Stimulated activated CD8-positive, alpha-beta memory T cell treated with anti-CD3 and anti-CD28 coated beads, Interleukin-7, amount 100 ng/mL, for 24 hours (primary cell): ENCODE data around the gene IFI30.
A peak's percentile ranks its signal among the peaks of the same experiment; 100 is the strongest.

Experiments
- DNase-seq: peaks from one replicate; pipeline ENCODE4 v3.0.0-alpha.2; 2020; ENCODE audit warnings: low read depth

The IFI30 gene

GRCh38 chr19:18171605-18172327, 1.8 kb upstream of the IFI30 start:
- no peak for DNase-seq

GRCh38 chr19:18172331-18173053, 1.1 kb upstream of the IFI30 start:
- no peak for DNase-seq

GRCh38 chr19:18173054-18173571, 500 bp upstream of the IFI30 start:
- no peak for DNase-seq

- no peak for DNase-seq
Measured at GRCh38 chr19:18174983-18175382, 1.4 kb downstream of the IFI30 start.

- DNase-seq, result no peak
Measured at GRCh38 chr19:18176367-18177310, 3.0 kb downstream of the IFI30 start.

DNA sequence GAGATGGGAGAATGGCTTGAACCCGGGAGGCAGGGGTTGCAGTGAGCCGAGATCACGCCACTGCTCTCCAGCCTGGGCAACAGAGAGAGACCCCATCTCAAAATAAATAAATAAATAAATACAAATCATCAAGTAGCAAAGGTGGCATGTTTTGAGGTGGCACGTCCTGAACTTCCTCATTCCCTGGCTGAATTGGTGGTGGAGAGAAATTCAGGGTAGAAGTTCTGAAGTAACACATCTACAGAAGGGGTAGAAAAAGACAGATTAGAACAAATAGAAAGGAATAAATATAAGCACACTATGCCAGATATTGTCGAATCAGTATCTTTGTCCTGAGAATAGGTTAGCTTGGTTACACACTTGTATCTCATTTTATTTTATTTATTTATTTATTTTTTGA, 6.3 kb downstream of the IFI30 start:
- no peak for DNase-seq

- DNase-seq, result no peak
Measured at GRCh38 chr19:18183529-18183928, 9.9 kb downstream of the IFI30 start.

DNA sequence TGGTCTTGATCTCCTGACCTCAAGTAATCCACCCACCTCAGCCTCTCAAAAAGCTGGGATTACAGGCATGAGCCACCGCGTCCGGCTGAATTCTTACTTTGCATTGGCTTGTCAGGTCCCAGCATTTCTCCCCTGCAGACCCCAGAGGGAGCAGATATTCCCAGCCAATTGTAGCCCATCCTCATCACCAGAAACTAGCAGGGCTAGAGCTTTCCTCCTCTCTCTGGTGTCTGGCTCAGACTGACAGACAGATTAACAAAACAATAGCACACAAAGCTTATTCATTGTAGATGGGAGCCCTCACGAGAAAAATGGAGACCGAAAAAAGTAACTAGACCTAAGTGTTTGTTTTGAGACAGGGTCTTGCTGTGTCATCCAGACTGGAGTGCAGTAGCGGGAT, 11.9 kb downstream of the IFI30 start:
- DNase-seq, result no peak

DNA sequence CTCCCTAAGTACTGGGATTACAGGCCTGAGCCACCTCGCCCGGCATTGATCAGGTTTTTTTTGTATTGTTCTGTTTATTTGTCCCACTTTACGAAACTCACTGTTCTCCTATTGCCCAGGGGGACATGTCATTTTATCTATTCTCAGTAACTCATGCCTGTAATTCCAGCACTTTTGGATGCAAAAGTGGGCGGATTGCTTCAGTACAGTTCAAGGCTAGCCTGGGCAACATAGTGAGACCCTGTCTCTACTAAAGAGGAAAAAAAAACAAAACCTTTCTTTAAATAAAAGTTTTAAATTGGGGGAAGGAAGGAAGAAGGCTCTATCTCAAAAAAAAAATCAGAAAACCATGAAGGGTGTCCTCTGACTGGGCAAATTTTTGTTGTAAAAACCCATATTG, 16.7 kb downstream of the IFI30 start:
- no peak for DNase-seq

- no peak for DNase-seq
Measured at GRCh38 chr19:18191640-18192062, 18.0 kb downstream of the IFI30 start.

DNA sequence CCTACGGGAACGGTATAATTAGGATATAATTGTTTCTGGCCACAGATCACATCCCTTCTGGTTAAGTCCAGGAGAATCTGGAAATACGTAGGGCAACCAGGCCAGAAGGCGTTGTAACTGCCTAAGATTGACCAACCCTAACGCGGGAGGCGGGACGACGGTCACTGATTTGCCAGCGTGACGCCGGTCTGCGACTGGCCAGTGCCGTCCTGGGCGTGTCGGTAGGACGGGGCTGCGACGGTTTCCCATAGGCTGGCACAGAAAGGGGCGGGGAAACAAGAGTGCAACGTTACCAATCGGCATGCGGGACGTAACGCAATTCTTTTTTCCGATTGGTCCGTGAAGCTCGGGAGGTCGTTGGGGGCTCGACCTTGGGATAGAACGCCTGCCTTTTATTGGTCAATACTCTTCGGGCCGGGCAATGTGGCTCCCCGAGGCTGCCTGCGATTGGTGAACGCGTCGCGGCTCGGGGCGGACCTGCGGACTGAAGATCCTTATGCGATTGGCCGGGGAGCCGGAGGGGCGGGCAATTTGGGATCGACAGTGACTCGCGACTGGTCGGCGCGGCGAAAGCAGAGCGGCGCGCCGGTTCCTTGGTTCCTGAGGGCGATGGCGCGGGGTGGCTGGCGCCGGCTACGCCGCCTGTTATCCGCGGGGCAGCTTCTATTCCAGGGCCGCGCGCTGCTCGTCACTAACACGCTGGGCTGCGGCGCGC, 19.2 kb downstream of the IFI30 start, which contains the start of gene MPV17L2:
MPV17L2 (plus strand) TSS at position 546 of the 715 bp plus-strand sequence; CDS start at position 610, 64 bp downstream.
- peak; percentile 95 for DNase-seq

GRCh38 chr19:18193388-18194180, 20.0 kb downstream of the IFI30 start:
- no peak for DNase-seq

DNA sequence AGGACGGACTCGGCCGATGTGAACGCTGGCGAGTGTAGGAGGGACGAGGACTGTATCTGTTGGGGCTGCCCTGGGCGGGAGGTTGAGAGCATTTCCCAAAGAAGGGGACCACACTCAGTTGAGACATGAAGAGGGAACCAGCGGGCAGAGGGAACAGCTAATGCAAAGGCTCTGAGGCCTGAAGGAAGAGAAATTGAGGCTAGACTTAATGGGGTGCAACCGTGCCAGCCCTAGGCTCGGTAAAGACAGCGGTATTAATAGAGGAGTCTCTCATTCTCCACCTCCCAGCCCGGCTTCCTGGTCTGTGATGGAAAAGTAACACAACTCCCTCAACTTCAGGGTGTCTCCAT, 20.5 kb downstream of the IFI30 start:
- no peak for DNase-seq

DNA sequence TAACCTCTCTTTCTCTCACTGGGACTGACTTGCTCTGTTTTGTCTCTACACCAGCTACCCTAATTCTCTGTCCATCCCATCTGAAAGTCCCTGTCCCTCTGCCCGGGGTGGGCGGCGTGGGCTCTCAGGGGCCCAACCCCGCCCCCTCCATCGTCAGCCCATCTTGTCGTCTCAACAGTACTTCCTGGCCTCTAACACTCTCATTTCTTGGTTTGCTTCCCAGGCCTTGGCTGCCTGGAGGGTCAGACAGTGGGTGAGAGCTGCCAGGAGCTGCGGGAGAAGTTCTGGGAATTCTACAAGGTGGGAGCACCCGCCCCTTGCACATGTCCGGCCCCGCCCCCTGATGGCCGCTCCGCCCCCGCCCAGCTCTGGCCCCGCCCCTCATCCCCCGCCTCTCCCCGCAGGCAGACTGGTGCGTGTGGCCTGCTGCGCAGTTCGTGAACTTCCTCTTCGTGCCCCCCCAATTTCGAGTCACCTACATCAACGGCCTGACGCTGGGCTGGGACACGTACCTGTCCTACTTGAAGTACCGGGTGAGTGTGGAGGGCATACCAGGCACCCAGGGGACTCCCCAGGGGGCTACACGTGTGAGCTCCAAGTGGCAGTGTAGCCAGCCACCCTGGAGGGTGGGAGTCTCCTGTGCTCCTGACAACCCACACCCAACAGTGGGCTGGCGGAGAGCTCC, 21.1 kb downstream of the IFI30 start:
- no peak for DNase-seq

- no peak for DNase-seq
Measured at GRCh38 chr19:18196511-18196845, 22.9 kb downstream of the IFI30 start.

DNA sequence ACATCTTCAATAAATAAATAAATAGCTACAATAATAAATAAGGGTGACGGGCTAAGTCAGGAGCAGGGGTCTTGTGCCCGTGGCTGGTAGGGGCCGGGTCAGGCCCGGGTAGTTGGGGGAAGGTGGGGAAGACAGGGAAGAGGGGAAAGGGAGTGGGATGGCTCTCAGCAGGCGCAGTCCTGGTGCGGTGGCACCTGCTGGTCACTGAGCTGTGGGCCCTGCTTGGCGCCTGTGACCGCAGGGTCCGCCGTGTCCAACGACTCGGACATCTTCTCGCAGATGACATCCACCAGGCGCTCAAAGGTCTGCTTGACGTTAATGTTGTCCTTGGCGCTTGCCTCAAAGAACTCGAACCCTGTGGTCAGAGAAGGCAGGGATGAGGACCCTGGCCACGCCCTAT, 23.7 kb downstream of the IFI30 start:
- DNase-seq, result no peak

GRCh38 chr19:18197941-18198340, 24.3 kb downstream of the IFI30 start:
- no peak for DNase-seq

DNA sequence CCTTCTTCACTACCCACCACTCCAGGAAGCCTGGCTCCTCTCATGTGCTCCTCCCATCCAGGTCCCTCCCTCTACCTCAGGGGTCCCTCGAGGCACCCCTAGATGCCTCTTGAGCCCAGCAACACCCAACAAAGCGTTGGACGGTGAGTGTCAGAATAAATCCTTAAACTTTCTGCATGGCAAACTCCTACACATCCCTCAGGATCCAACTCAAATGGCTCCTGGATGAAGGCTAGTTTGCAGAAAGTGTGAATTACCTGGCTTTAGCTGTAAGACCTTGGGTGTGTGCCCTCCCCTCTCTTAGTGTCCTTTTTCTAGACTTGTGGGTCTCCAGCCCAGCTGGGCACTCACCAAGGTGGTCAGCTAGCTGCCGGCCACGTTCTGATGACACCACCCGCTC, 24.8 kb downstream of the IFI30 start:
- no peak for DNase-seq

DNA sequence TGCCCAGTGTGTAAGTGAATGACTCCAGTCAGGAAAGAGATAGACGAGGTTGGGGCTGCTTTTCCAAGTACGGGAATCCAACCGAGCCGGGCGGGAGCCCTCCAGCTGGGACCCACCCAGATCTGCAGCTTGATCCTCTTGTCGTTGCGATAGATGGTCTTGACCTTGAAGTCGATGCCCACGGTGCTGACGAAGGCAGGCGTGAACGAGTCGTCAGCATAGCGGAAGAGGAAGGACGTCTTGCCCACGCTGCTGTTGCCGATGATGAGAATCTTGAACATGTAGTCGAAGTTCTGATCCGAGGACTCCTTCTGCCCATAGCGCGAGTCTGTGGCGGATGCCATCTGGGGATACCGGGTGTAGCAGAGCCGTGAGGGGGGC, 28.8 kb downstream of the IFI30 start:
- no peak for DNase-seq

- no peak for DNase-seq
Measured at GRCh38 chr19:18202778-18203407, 29.3 kb downstream of the IFI30 start.
